Adrenal gland (tissue), 5 donors: ENCODE measurements around the gene HINFP.

Source experiments
- CTCF ChIP-seq, 6 experiments: fragments of 450-650 bp in 4 of 6; fragments of 200-600 bp in 2 of 6; sonication (generic) in 1 of 6; IDR thresholded peaks; 1 replicate in 5 of 6; 2 replicates in 1 of 6; pipeline versions ENCODE4 v1.5.1 to v1.8.0; 2016 to 2021; ENCODE audit warnings: antibody characterized with exemption in 6 of 6, mild to moderate bottlenecking in 2 of 6, moderate library complexity in 1 of 6
- POLR2A ChIP-seq, 2 donors: fragments of 450-650 bp; IDR thresholded peaks; one replicate each; pipeline ENCODE4 v1.6.1; 2017; ENCODE audit warnings: antibody characterized with exemption in 2 of 2, mild to moderate bottlenecking in 2 of 2, moderate library complexity in 1 of 2
- donor health status: DM: no; HTN: no; CAD: no.

GRCh38 chr11:119175493-119176077, 54.2 kb downstream of the HINFP start:
- TF ChIP-seq POLR2A (IDR thresholded peaks at IDR 0.05) (no peak), CTCF (IDR thresholded peaks at IDR 0.05) (no peak)
